Activated CD4-positive, alpha-beta memory T cell treated with anti-CD3 and anti-CD28 coated beads for 36 hours (primary cell): ENCODE data around the gene PIP5K1B. TPM values are rescaled to one million over a fixed set of nuclear protein-coding genes. Genes with fewer than 3 reads are reported as not detected.

Source experiments
- CTCF ChIA-PET: fragments of 350-600 bp; sonication (Branson Sonifier 250); formaldehyde crosslinking; loops from one replicate; lab custom pipeline; 2021; ENCODE audit warnings: antibody characterized with exemption, inconsistent platforms; lab: Charles Lee
- POLR2A ChIA-PET: fragments of 350-600 bp; sonication (Branson Sonifier 250); formaldehyde crosslinking; loops from one replicate; lab custom pipeline; 2021; ENCODE audit warnings: antibody characterized with exemption; lab: Charles Lee
- DNase-seq: peaks from one replicate; pipeline ENCODE4 v3.0.0-alpha.2; 2020
- H3K27ac Mint-ChIP-seq: one replicate; pipeline ENCODE4 v1.8.0; 2021; ENCODE audit warnings: mixed read lengths
- H3K27me3 Mint-ChIP-seq: one replicate; pipeline ENCODE4 v1.8.0; 2021; ENCODE audit warnings: mixed read lengths
- H3K36me3 Mint-ChIP-seq: one replicate; pipeline ENCODE4 v1.8.0; 2021; ENCODE audit warnings: mixed read lengths
- H3K4me1 Mint-ChIP-seq: one replicate; pipeline ENCODE4 v1.8.0; 2021; ENCODE audit warnings: low read depth, mixed read lengths
- H3K4me3 Mint-ChIP-seq: one replicate; pipeline ENCODE4 v1.8.0; 2021; ENCODE audit warnings: mild to moderate bottlenecking, mixed read lengths
- H3K9me3 Mint-ChIP-seq: one replicate; pipeline ENCODE4 v1.8.0; 2021; ENCODE audit warnings: mixed read lengths
- intact Hi-C: fragments of 100-400 bp; cut with micrococcal nuclease; formaldehyde crosslinking; loops from one replicate; pipeline ENCODE4 v1.15.1; 2023
- total RNA-seq, 2 experiments: library from RNA; stranded (reverse); gene quantifications; one replicate each; pipeline ENCODE4 v1.2.3, GENCODE V29; 2021

The PIP5K1B gene
- total RNA-seq, 2 experiments from 2014 or later: 1.1 to 1.6 TPM

DNA sequence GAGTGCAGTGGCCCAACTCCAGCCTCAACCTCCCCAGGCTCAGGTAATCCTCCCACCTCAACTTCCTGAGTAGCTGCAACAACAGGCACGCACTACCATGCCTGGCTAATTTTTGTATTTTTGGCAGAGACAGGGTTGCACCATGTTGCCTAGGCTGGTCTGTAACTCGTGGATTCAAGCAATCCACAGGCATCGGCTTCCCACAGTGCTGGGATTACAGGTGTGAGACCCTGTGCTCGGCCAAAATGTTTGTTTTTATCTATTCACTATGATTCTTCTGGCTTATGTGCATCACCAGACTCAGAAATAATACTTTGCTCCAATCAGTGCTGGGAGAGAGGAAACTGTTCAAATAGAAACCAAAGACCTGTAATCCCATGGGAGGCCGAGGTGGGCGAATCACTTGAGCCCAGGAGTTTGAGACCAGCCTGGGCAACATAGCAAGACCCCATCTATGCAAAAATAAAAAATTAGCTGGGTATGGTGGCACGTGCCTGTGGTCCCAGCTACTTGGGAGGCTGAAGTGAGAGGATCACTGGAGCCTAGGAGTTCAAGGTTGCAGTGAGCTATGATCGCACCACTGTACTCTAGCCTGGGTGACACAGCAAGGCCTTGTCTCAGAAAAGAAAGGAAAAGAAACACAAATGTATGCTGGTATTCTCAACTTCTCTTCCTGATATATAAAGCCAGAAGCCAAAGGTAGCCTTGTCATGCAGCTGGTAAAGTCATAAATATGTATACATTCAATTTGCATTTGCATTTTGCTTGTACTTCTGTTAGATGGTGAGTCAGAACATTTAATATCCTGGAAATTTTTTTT is 4.5 kb downstream of the PIP5K1B start:
- Mint-ChIP-seq H3K27ac (no peak overlapping the region), H3K36me3 (no peaks in the 10 kb centered on the region), H3K9me3 (no peaks in the 10 kb centered on the region), H3K27me3 (peaks cover 59% of the 10 kb centered on the region), H3K4me3 (no peak overlapping the region), H3K4me1 (peaks cover 15% of the 10 kb centered on the region)
- no peak for DNase-seq
- intact Hi-C loops: loop anchor here (5.0 to 10.0 kb wide), 2 partner anchors 285 to 318 kb away; no protein-coding TSS in a partner anchor
- CTCF ChIA-PET: no interaction called here
- POLR2A ChIA-PET: no interaction called here

DNA sequence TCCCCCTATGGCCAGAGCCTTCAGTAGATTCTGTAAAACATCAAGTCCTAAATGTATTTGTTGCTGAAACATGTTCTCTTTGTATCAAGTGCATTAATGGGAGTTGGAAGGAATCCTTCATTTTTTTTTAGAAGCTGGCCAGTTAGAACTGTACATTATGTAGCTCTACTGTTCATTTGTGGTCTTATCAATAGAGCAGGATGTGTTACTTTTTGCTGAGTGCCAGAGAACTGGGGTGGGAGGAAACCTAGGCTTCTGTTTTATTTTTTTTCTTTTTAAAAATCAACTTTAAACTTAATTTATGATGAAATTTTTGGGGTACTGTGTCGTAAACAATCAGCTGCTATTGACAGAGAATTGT is 5.1 kb downstream of the PIP5K1B start:
- DNase-seq: no peak
- Mint-ChIP-seq H3K4me1 (peaks cover 13% of the 10 kb centered on the region), H3K36me3 (no peaks in the 10 kb centered on the region), H3K27ac (no peak overlapping the region), H3K27me3 (peaks cover 60% of the 10 kb centered on the region), H3K9me3 (no peaks in the 10 kb centered on the region), H3K4me3 (no peak overlapping the region)
- intact Hi-C loops: no loop called here
- ChIA-PET POLR2A (no interaction called here), CTCF (no interaction called here)

DNA sequence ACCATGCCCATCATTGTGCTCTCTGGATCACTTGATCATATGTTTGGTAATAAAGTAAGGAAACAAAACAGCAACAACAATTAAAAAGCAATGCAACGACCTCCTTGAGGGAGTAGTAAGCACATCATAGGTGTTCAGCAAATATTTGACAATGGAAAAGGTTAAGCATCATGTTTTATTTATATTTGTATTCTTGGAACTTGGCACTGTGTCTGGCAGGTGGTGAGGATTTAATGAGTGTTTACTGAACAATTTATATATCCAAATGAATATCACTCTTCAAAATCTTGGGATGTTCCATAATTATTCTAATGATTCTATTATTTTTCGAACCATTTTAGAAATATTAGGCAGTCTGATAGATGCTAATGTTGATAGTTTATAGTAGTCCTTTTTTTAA is 6.2 kb downstream of the PIP5K1B start:
- intact Hi-C loops: no loop called here
- Mint-ChIP-seq H3K4me1 (peaks cover 7% of the 10 kb centered on the region), H3K36me3 (no peaks in the 10 kb centered on the region), H3K27me3 (peaks cover 53% of the 10 kb centered on the region), H3K9me3 (no peaks in the 10 kb centered on the region), H3K27ac (no peak overlapping the region), H3K4me3 (no peak overlapping the region)
- ChIA-PET POLR2A (no interaction called here), CTCF (no interaction called here)
- no peak for DNase-seq

DNA sequence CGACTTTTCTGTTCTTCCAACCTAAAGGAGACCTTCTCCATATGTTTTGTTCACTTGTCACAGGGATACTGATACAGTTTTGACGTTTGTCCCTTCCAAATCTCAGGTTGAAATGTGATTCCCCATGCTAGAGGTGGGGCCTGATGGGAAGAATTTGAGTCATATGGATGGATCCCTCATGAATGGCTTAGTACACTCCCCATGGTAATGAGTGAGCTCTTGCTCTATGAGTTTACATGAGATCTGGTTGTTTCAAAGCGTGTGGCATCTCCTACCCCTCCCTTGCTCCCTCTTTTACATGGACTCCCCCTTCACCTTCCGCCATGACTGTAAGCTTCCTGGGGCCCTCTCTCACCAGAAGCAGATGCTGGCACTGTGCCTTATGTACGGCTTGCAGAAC is 6.9 kb downstream of the PIP5K1B start:
- Mint-ChIP-seq H3K27ac (no peak overlapping the region), H3K9me3 (no peaks in the 10 kb centered on the region), H3K4me1 (peaks cover 1% of the 10 kb centered on the region), H3K36me3 (no peaks in the 10 kb centered on the region), H3K27me3 (peaks cover 51% of the 10 kb centered on the region), H3K4me3 (no peak overlapping the region)
- POLR2A ChIA-PET: no interaction called here
- DNase-seq: no peak
- CTCF ChIA-PET: no interaction called here
- intact Hi-C loops: no loop called here

DNA sequence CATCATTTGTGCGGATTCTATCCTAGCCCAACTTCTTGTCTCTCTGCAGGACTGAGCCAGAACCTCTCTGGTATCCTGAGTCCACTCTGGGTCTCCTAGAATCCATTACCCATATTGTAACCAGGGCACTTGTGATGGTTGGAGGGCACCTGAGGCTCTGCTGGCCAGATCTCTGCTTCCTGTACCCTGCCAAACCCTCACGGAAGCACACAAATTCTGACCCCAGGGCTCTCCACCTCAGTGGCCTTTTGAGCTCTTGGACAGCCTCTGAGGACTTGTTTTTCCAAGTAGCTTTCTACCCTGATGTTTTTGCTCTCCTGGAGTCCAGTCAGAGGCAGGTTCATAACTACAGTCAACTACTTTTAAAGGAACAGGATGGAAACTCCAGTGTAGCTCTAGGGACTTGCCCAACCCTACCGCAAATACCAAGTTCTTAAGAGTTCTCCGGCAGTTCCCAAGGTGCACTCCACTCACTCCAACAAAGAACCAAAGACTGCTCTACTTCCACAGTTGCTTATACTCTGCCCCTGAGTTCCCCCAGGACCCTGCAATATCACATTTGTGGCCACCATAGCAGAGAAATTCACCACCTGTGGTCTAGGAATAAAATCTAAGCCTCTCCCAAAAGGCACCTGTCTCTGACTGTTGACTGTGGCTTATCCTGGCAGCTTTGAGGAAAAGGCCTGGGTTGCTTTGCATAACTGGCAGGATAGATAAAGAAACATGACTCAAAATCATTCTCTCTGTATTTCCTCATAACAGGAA is 9.6 kb downstream of the PIP5K1B start:
- peaks cover 37% of the 10 kb centered on the region for H3K27me3 Mint-ChIP-seq
- ChIA-PET CTCF (interaction anchor here (0.6 kb wide), 1 partner anchor 97 kb away, joined by 3 read pairs; no protein-coding TSS in a partner anchor), POLR2A (no interaction called here)
- H3K36me3 Mint-ChIP-seq: no peaks in the 10 kb centered on the region
- H3K4me3 Mint-ChIP-seq: no peak overlapping the region
- no peak overlapping the region for H3K27ac Mint-ChIP-seq
- DNase-seq: no peak
- intact Hi-C loops: no loop called here
- no peaks in the 10 kb centered on the region for H3K4me1 Mint-ChIP-seq
- no peaks in the 10 kb centered on the region for H3K9me3 Mint-ChIP-seq

DNA sequence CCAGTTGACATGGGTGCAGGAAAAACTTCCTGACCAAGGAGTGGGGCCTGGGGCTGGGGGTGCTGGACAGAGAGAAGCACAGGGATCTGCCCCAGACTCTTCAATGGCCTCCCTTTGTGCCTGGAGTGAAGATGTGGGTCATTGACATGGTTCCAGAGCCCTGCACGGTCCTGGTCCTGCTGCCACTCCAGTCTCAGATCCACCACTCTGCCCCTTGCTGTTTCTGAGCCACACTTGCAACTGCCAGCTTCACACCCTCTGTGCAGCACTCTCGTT is 10.1 kb downstream of the PIP5K1B start:
- POLR2A ChIA-PET: no interaction called here
- Mint-ChIP-seq H3K4me1 (no peaks in the 10 kb centered on the region), H3K27me3 (peaks cover 32% of the 10 kb centered on the region), H3K9me3 (no peaks in the 10 kb centered on the region), H3K36me3 (no peaks in the 10 kb centered on the region), H3K27ac (no peak overlapping the region), H3K4me3 (no peak overlapping the region)
- intact Hi-C loops: no loop called here
- CTCF ChIA-PET: no interaction called here
- no peak for DNase-seq

DNA sequence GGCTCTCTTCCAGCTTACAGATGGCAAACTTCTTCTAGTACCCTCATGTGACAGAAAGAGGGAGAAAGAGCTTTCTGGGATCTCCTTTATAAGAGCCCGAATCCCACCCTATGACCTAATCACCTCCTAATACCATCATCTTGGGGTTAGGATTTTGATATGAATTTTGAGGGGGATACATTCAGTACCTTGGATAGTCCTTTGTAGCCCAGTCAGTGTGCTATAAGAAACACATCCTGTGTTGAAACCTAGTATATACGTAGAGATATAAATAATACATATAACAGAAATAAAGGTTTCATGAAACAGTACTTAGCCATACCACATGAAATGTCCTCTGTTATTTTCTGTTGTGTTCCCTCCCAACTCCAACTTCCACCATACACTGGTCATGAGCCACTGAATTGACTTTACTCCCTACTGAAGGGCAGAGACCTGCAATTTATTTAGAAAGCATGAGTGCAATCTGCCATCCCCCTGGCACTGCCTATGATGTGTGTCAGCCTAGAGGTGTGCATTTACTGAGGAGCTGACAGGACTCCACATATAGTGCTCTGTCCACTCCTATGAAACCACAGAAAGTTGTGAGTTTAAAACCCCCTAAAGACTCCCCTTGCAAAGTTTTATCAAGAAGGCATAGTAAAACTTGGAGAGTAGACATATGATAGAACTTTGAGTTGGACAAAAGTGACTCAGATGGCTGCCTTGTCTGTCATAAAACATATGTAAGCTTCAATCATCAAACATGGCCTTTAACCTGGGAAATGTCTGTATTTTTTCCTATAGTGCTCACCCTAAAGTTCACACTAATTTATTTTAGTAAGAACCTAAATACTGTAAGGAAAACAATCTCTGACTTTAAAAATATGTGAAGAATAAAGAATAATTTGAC is 12.8 kb downstream of the PIP5K1B start:
- DNase-seq: no peak
- peaks cover 17% of the 10 kb centered on the region for H3K27me3 Mint-ChIP-seq
- no peaks in the 10 kb centered on the region for H3K4me1 Mint-ChIP-seq
- H3K9me3 Mint-ChIP-seq: no peaks in the 10 kb centered on the region
- no peak overlapping the region for H3K27ac Mint-ChIP-seq
- no peak overlapping the region for H3K4me3 Mint-ChIP-seq
- POLR2A ChIA-PET: no interaction called here
- CTCF ChIA-PET: no interaction called here
- no peaks in the 10 kb centered on the region for H3K36me3 Mint-ChIP-seq
- intact Hi-C loops: no loop called here

DNA sequence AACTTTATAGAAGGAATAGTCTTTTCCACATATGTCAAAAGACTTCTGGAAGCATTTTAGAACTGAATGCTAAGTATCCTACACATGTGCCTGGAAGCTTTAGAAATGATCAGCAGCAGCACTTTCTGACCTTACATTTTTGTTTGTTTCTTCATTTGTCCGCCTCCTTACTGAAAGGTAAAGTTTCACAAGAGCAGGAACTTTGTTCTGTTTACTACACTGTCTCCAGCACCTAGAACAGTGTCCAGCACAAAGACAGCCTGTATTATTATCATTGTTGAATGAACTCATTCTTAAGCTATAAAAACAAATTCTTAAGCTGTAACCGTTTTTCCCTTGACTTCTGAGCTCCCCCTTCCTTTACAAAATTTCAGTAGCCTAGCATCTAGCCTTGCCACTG is 14.8 kb downstream of the PIP5K1B start:
- H3K36me3 Mint-ChIP-seq: no peaks in the 10 kb centered on the region
- no peak overlapping the region for H3K27ac Mint-ChIP-seq
- peaks cover 15% of the 10 kb centered on the region for H3K27me3 Mint-ChIP-seq
- no peaks in the 10 kb centered on the region for H3K9me3 Mint-ChIP-seq
- intact Hi-C loops: no loop called here
- no peaks in the 10 kb centered on the region for H3K4me1 Mint-ChIP-seq
- ChIA-PET POLR2A (no interaction called here), CTCF (interaction anchor here (0.9 kb wide), 1 partner anchor 34 kb away, joined by 3 read pairs; no protein-coding TSS in a partner anchor)
- H3K4me3 Mint-ChIP-seq: no peak overlapping the region
- no peak for DNase-seq

DNA sequence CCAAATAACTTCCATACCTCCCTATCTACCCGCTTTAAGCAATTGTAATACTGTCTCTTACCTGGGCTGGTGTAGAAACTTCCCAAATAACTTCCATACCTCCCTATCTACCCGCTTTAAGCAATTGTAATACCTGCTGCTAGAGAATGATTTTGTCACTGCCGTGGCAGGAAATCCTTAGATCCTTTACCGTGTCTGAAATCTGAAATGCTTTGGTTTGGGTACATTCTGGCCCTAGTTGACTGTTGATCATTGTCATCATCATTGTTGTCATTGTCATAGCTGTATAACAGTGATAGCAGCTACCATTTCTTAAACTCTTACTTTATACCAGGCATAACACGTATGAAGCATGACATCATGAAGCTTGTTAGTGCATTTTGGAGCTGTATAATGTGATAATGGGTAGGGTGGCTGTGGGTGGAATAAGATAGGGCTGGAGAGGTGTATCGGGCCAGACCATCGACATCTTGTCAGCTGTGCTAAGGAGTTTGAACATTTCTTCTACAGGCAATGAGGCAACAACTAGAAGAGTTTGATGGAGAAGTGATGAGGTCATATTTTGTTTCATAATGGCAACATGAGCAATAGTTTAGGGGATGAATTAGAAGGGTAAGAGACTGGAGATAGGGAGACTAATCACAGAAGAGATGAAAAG is 15.7 kb downstream of the PIP5K1B start:
- Mint-ChIP-seq H3K27ac (no peak overlapping the region), H3K4me3 (no peak overlapping the region), H3K9me3 (no peaks in the 10 kb centered on the region), H3K27me3 (peaks cover 18% of the 10 kb centered on the region), H3K36me3 (no peaks in the 10 kb centered on the region), H3K4me1 (no peaks in the 10 kb centered on the region)
- no peak for DNase-seq
- CTCF ChIA-PET: interaction anchor here (0.9 kb wide), 1 partner anchor 35 kb away, joined by 3 read pairs; no protein-coding TSS in a partner anchor
- POLR2A ChIA-PET: no interaction called here
- intact Hi-C loops: no loop called here

DNA sequence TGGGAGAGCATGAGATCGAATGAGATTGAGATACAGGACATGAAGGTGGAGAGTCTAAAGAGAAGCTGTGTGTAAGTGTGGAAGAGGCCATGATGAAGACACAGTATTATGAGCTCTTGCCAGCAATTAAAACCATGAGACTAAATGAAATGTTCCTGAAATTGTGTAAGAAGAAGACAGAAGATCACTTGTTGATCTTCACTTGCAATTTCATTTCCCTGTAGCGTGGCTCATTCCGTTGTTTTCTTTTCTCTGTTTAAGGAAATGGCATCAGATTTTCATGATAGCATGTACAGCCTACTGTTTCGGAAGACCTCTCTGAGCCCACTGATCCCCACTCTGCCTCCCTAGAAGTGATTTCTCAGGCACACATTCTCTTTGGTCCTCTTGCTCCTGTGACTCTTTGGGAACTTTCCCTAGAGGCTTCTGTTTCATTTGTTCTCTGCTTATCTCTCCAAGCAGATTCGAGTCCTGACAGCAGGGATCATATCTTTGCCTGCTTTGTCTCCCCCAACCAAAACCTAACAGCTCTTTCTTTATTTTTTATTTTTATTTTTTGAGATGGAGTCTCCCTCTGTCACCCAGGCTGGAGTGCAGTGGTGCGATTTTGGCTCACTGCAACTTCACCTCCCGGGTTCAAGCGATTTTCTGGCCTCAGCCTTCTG is 16.8 kb downstream of the PIP5K1B start:
- H3K4me3 Mint-ChIP-seq: no peak overlapping the region
- H3K36me3 Mint-ChIP-seq: no peaks in the 10 kb centered on the region
- intact Hi-C loops: no loop called here
- no peaks in the 10 kb centered on the region for H3K4me1 Mint-ChIP-seq
- CTCF ChIA-PET: no interaction called here
- POLR2A ChIA-PET: no interaction called here
- H3K9me3 Mint-ChIP-seq: no peaks in the 10 kb centered on the region
- H3K27ac Mint-ChIP-seq: no peak overlapping the region
- no peak for DNase-seq
- H3K27me3 Mint-ChIP-seq: peaks cover 21% of the 10 kb centered on the region

DNA sequence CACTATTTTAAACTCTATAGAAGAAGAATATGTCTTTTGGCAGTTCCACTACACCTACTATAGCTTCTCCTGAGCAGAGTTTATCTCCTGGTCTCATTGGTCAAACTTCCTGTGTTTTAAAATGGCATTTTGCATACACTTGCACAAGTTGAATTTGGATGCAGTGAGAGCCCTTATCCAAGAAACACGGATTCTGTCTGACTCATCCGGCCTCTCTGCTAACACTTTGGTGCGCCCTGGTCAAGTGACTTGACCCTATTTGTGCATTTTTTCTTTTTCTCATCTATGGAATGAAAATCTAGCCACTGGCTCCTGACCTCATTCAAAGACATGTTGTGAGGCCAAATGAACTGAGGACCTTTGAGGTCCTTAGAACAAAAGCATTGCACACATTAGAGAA is 20.0 kb downstream of the PIP5K1B start:
- intact Hi-C loops: no loop called here

More for the DNA sequence above, 20.0 kb downstream of the PIP5K1B start:
- Mint-ChIP-seq H3K27me3 (peaks cover 23% of the 10 kb centered on the region), H3K27ac (no peak overlapping the region), H3K4me1 (no peaks in the 10 kb centered on the region), H3K4me3 (no peak overlapping the region), H3K36me3 (no peaks in the 10 kb centered on the region), H3K9me3 (no peaks in the 10 kb centered on the region)
- CTCF ChIA-PET: no interaction called here
- POLR2A ChIA-PET: no interaction called here
- DNase-seq: no peak
